Upper lobe of right lung (tissue), 1 donor: ENCODE measurements around the gene BCAN. TPM values are rescaled to one million over a fixed set of nuclear protein-coding genes. Genes with fewer than 3 reads are reported as not detected.

Experiments
- ATAC-seq: fragments of 200-7000 bp; cut with Tn5 transposase; one replicate; pipeline ENCODE4 v1.9.1; 2020; ENCODE audit warnings: mild to moderate bottlenecking, moderate library complexity
- DNase-seq: peaks from one replicate; pipeline ENCODE4 v3.0.0-alpha.2; 2020
- H3K27ac ChIP-seq: fragments of 200-600 bp; one replicate; pipeline ENCODE4 v1.8.0; 2022
- H3K27me3 ChIP-seq: fragments of 200-600 bp; one replicate; pipeline ENCODE4 v1.8.0; 2022; ENCODE audit warnings: mild to moderate bottlenecking
- H3K36me3 ChIP-seq: fragments of 200-600 bp; one replicate; pipeline ENCODE4 v1.8.0; 2022
- H3K4me1 ChIP-seq: fragments of 200-600 bp; one replicate; pipeline ENCODE4 v1.8.0; 2022
- H3K4me3 ChIP-seq: fragments of 200-600 bp; one replicate; pipeline ENCODE4 v1.8.0; 2022; ENCODE audit warnings: mild to moderate bottlenecking
- H3K9me3 ChIP-seq: fragments of 200-600 bp; one replicate; pipeline ENCODE4 v1.8.0; 2022
- intact Hi-C: fragments of 100-400 bp; cut with DNase I; formaldehyde crosslinking; loops from one replicate; pipeline ENCODE4 v1.11.0; 2022
- total RNA-seq: library from RNA; stranded (reverse); fragmentation: NEBNext Ultra II Directional; extraction: Animal tissue kit (Norgen Biotek cat#: 25700); gene quantifications from one replicate; pipeline ENCODE4 v1.2.1, GENCODE V29; 2021
- TF ChIP-seq, protein P1 (sequence below): fragments of 200-600 bp; IDR thresholded peaks from one replicate; pipeline ENCODE4 v1.8.0; 2022; ENCODE audit warnings: antibody characterized with exemption
- donor health status: DM: no; HTN: yes; CAD: no; lungs with severe emphysema.

The BCAN gene
- total RNA-seq, 1 donor from 2014 or later, result not detected

- no peaks in the 10 kb centered on the region for H3K27me3 ChIP-seq
- intact Hi-C loops, result no loop called here
- TF ChIP-seq, protein P1, sequence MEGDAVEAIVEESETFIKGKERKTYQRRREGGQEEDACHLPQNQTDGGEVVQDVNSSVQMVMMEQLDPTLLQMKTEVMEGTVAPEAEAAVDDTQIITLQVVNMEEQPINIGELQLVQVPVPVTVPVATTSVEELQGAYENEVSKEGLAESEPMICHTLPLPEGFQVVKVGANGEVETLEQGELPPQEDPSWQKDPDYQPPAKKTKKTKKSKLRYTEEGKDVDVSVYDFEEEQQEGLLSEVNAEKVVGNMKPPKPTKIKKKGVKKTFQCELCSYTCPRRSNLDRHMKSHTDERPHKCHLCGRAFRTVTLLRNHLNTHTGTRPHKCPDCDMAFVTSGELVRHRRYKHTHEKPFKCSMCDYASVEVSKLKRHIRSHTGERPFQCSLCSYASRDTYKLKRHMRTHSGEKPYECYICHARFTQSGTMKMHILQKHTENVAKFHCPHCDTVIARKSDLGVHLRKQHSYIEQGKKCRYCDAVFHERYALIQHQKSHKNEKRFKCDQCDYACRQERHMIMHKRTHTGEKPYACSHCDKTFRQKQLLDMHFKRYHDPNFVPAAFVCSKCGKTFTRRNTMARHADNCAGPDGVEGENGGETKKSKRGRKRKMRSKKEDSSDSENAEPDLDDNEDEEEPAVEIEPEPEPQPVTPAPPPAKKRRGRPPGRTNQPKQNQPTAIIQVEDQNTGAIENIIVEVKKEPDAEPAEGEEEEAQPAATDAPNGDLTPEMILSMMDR, result no peak
- H3K36me3 ChIP-seq, result no peaks in the 10 kb centered on the region
- DNase-seq (no peak), ATAC-seq (no peak)
- H3K4me1 ChIP-seq, result peaks cover 77% of the 10 kb centered on the region
- no peaks in the 10 kb centered on the region for H3K9me3 ChIP-seq
- peak overlapping the region; percentile 69 for H3K27ac ChIP-seq
- H3K4me3 ChIP-seq, result no peak overlapping the region
Observed at GRCh38 chr1:156662800-156663055, 20.8 kb downstream of the BCAN start.

GRCh38 chr1:156663178-156663577, 21.3 kb downstream of the BCAN start:
- no peak overlapping the region for H3K4me3 ChIP-seq
- no peaks in the 10 kb centered on the region for H3K36me3 ChIP-seq
- no peaks in the 10 kb centered on the region for H3K9me3 ChIP-seq
- H3K27me3 ChIP-seq, result no peaks in the 10 kb centered on the region
- intact Hi-C loops, result no loop called here
- no peak for DNase-seq
- ATAC-seq, result no peak
- peak overlapping the region; percentile 69 for H3K27ac ChIP-seq
- H3K4me1 ChIP-seq, result peaks cover 81% of the 10 kb centered on the region
- TF ChIP-seq, protein P1, result no peak

GRCh38 chr1:156664046-156664766, 22.3 kb downstream of the BCAN start:
- H3K4me3 ChIP-seq, result no peak overlapping the region
- TF ChIP-seq, protein P1, result no peak
- H3K36me3 ChIP-seq, result no peaks in the 10 kb centered on the region
- no peaks in the 10 kb centered on the region for H3K9me3 ChIP-seq
- H3K27me3 ChIP-seq, result no peaks in the 10 kb centered on the region
- peak overlapping the region; percentile 69 for H3K27ac ChIP-seq
- intact Hi-C loops, result no loop called here
- DNase-seq (no peak), ATAC-seq (no peak)
- peaks cover 81% of the 10 kb centered on the region for H3K4me1 ChIP-seq

GRCh38 chr1:156664767-156665411, 23.0 kb downstream of the BCAN start:
- TF ChIP-seq, protein P1, result no peak
- H3K9me3 ChIP-seq, result no peaks in the 10 kb centered on the region
- H3K36me3 ChIP-seq, result no peaks in the 10 kb centered on the region
- intact Hi-C loops, result no loop called here
- H3K27ac ChIP-seq, result peak overlapping the region; percentile 69
- H3K27me3 ChIP-seq, result no peaks in the 10 kb centered on the region
- H3K4me1 ChIP-seq, result peaks cover 74% of the 10 kb centered on the region
- no peak for DNase-seq
- ATAC-seq, result peak; percentile 9
- H3K4me3 ChIP-seq, result no peak overlapping the region

DNA sequence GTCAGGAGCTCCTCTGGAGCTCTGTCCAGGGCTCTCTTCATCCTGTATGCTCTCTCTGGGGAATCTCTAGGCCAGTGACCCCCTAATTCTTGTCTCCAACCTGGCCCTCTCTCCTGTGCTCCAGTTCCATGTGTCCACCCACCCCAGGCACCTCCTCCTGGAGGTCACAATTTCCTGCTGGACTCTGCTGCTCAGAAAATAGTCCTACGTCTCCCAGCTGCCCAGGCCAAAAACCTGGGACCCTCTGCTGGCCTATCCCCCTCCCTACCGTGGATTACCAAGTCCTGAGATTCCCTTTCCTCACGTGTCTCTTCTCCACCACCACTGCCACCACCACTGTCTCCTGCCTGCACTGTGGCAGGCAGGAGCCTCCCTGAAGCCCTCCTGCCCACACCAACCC, 23.6 kb downstream of the BCAN start:
- DNase-seq (no peak), ATAC-seq (no peak)
- no peaks in the 10 kb centered on the region for H3K36me3 ChIP-seq
- H3K4me3 ChIP-seq, result no peak overlapping the region
- peaks cover 69% of the 10 kb centered on the region for H3K4me1 ChIP-seq
- TF ChIP-seq, protein P1, result no peak
- intact Hi-C loops, result no loop called here
- peak overlapping the region; percentile 60 for H3K27ac ChIP-seq
- H3K27me3 ChIP-seq, result no peaks in the 10 kb centered on the region
- H3K9me3 ChIP-seq, result no peaks in the 10 kb centered on the region
